NT2/D1 (cell line): Measurements from ENCODE around the gene MAPK10.

Experiments used
- YY1 ChIP-seq: IDR thresholded peaks from 2 replicates; pipeline ENCODE4 v1.6.1; 2011; ENCODE audit not compliant: insufficient read length, insufficient read depth
- ZNF274 ChIP-seq: IDR thresholded peaks from 2 replicates; pipeline ENCODE4 v1.6.1; 2011; ENCODE audit warnings: mild to moderate bottlenecking, low read depth, low read length

DNA sequence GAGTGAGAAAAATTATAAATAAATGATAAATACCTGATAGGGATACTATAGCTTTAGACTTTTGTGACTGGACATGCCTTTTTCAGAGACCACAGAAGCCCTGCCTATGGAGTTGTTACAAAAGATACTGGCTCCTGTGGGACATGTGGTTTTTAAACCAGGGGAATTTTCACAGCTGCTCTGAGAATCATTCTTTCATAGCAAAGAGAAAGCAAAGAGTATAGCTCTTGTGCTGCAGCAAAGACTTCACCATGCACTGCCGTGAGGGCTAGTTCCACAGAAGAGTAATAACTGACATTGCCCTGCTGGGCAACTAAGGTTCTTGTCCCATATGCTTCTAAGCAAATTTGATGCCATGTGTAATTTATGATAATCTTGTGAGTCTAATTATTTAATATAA, 98.2 kb downstream of the MAPK10 start:
- TF ChIP-seq ZNF274, result no peak
- no peak for TF ChIP-seq YY1
